DOHH2 (cell line): Measurements from ENCODE around the gene TFAP2C.

Experiments used
- CTCF ChIP-seq: fragments of 200-600 bp; sonication (generic); IDR thresholded peaks from one replicate; pipeline ENCODE4 v1.5.1; 2014; ENCODE audit warnings: antibody characterized with exemption, mild to moderate bottlenecking, low read depth, low read length; ENCODE audit not compliant: poor library complexity, severe bottlenecking
- EZH2phosphoT487 ChIP-seq: fragments of 200-600 bp; sonication (generic); IDR thresholded peaks from 2 replicates; pipeline ENCODE4 v1.6.1; 2017; ENCODE audit warnings: borderline replicate concordance, mild to moderate bottlenecking, antibody characterized with exemption, low read length, moderate library complexity, mixed read lengths

- TF ChIP-seq CTCF (no peak), EZH2phosphoT487 (no peak)
Measured at GRCh38 chr20:56628873-56629463, at the start of gene TFAP2C.
